Heart left ventricle (tissue), 16 donors: Measurements from ENCODE around the gene AGT. TPM values are rescaled to one million over a fixed set of nuclear protein-coding genes. Genes with fewer than 3 reads are reported as not detected.

Experiments used
- ATAC-seq, 4 donors: fragments of 200-7000 bp; cut with Tn5 transposase; one replicate each; pipeline ENCODE4 v1.9.1; 2020 to 2022; ENCODE audit warnings: moderate library complexity in 4 of 4, mild to moderate bottlenecking in 3 of 4, moderate number of reproducible peaks in 1 of 4
- DNase-seq, 5 donors: peaks; one replicate each; pipeline ENCODE4 v3.0.0-alpha.2; 2020
- H3K27ac ChIP-seq, 12 donors: fragments of 200-600 bp; sonication (generic) in 4 of 12; one replicate each; pipeline versions ENCODE4 v1.5.0 to v1.8.0; 2016 to 2022; ENCODE audit warnings: mild to moderate bottlenecking in 2 of 12
- H3K27me3 ChIP-seq, 9 donors: fragments of 200-600 bp; sonication (generic) in 2 of 9; one replicate each; pipeline versions ENCODE4 v1.5.1 to v1.8.0; 2016 to 2022; ENCODE audit warnings: mild to moderate bottlenecking in 3 of 9
- H3K36me3 ChIP-seq, 9 donors: fragments of 200-600 bp; sonication (generic) in 2 of 9; one replicate each; pipeline versions ENCODE4 v1.5.0 to v1.8.0; 2018 to 2022; ENCODE audit warnings: mild to moderate bottlenecking in 2 of 9
- H3K4me1 ChIP-seq, 12 donors: fragments of 200-600 bp; sonication (generic) in 4 of 12; one replicate each; pipeline versions ENCODE4 v1.5.0 to v1.8.0; 2016 to 2022; ENCODE audit warnings: mild to moderate bottlenecking in 3 of 12
- H3K4me3 ChIP-seq, 12 donors: fragments of 200-600 bp; sonication (generic) in 4 of 12; one replicate each; pipeline versions ENCODE4 v1.5.0 to v1.8.0; 2017 to 2022; ENCODE audit warnings: mild to moderate bottlenecking in 9 of 12, moderate library complexity in 4 of 12
- H3K9me3 ChIP-seq, 12 donors: fragments of 200-600 bp; sonication (generic) in 4 of 12; one replicate each; pipeline versions ENCODE4 v1.5.0 to v1.8.0; 2016 to 2022; ENCODE audit warnings: mild to moderate bottlenecking in 1 of 12
- POLR2A ChIP-seq, 2 donors: fragments of 450-650 bp; IDR thresholded peaks; one replicate each; pipeline ENCODE4 v1.6.1; 2017; ENCODE audit warnings: antibody characterized with exemption in 2 of 2, mild to moderate bottlenecking in 2 of 2, moderate library complexity in 2 of 2
- WGBS, 4 donors: extraction: QIAGEN DNeasy Blood & Tissue Kit in 2 of 4; methylation state at CpG; one replicate each; pipeline versions ENCODE4 v1.1.5 to v1.1.7; 2013 to 2018; 5-methylcytosine and 5-hydroxymethylcytosine counted together
- intact Hi-C, 10 donors: fragments of 100-400 bp; cut with DNase I; formaldehyde crosslinking; loops; one replicate each; pipeline versions ENCODE4 v1.11.1 to v1.14.2; 2022
- polyA plus RNA-seq, 2 donors: library from polyadenylated mRNA; stranded (reverse); fragments of 200-250 nt; gene quantifications; one replicate each; pipeline ENCODE4 v1.2.3, GENCODE V29; 2013
- total RNA-seq, 9 donors: library from RNA; depleted of rRNA in 2 of 9; stranded (reverse); fragments of >200 nt in 2 of 9; fragmentation: NEBNext Ultra II Directional in 3 of 9; extraction: Animal tissue kit (Norgen Biotek cat#: 25700) in 3 of 9; gene quantifications; one replicate each; pipeline versions ENCODE4 v1.1.0 to v1.2.4, GENCODE V29; 2016 to 2023
- TF ChIP-seq, protein P1 (sequence below), 12 donors: fragments of 200-600 bp; sonication (generic) in 4 of 12; IDR thresholded peaks; one replicate each; pipeline versions ENCODE4 v1.5.0 to v1.8.0; 2018 to 2022; ENCODE audit warnings: antibody characterized with exemption in 12 of 12, mild to moderate bottlenecking in 5 of 12
- donor health status: ischemic (EF 13 %, LVEDD 7.1; RV severe dilation, severe dysfunction).
- donor health status: healthy with polysubstance abuse.
- donor health status: DM: no; HTN: yes; CAD: no.
- donor health status: DM: no; HTN: no; CAD: no.
- donor health status: ischemic (EF 25% LVEDD 6.9; RV normal size, moderate dysfunction).
- donor health status: ischemic (EF 25% LVEDD 5.7; RV mildly dilated, moderate dysfunction).
- donor health status: healthy.
- donor health status: DM: yes; HTN: yes; CAD: no.
- donor health status: ischemic (EF 35%, LVEDD 5.7; RV mildly dilated, moderate dysfunction).
- donor health status: nonischemic (EF 11% LVEDD 7.7; RV severe dilation, severe dysfunction).
- donor health status: DM: yes; HTN: yes; CAD: no.
- donor health status: PGD.
- donor health status: ischemic (EF 29% LVEDD 5.4; RV normal size, mild dysfunction).
- donor health status: nonischemic (EF 23%, LVEDD 6.1; RV moderate dilation, normal function).

The AGT gene
- total and polyA plus RNA-seq, 11 donors = 37.1 to 182 (median 69.8) TPM

DNA sequence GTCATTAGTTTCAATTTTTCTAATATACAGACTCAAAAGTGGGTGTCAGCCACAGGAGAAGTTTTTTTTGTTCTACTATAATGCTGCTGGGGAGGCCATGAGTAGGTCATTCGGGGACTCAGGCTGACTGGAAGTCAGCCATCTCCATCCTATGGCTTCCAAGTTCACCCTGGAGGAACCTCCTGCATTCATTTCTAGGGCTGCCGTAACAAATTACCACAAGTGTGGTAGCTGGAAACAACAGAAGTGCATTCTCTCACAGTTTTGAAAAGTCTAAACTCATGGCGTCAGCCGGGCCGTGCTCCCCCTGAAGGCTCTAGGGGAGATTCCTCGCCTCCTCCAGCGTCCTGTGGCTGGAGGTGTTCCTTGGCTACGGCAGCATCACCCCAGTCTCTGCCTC is 17.7 kb downstream of the AGT start:
- peak in 1 of 4 donors; percentile 8 for ATAC-seq

GRCh38 chr1:230694991-230695390 is 18.9 kb downstream of the AGT start:
- WGBS, 4 donors = 33 to 52% (median 48%) methylated on average over 3 to 4 of the region's 4 CpGs
- intact Hi-C loops = no loop called here
- TF ChIP-seq POLR2A (IDR thresholded peaks at IDR 0.05) = no peak
- Histone ChIP-seq H3K36me3 (peaks cover 1 to 47% (median 42%) of the 10 kb centered on the region in 9 donors), H3K27ac (no peak overlapping the region), H3K27me3 (no peaks in the 10 kb centered on the region), H3K9me3 (no peaks in the 10 kb centered on the region), H3K4me1 (peaks cover 0 to 15% (median 0%) of the 10 kb centered on the region in 12 donors), H3K4me3 (no peak overlapping the region)
- ATAC-seq = peak in 1 of 4 donors; percentile 12
- DNase-seq = no peak

More for the DNA sequence above, 17.7 kb downstream of the AGT start:
- H3K9me3 ChIP-seq = no peaks in the 10 kb centered on the region
- peaks cover 0 to 35% (median 30%) of the 10 kb centered on the region in 9 donors for H3K36me3 ChIP-seq
- intact Hi-C loops = no loop called here
- no peaks in the 10 kb centered on the region for H3K27me3 ChIP-seq
- no peak for TF ChIP-seq POLR2A (IDR thresholded peaks at IDR 0.05)
- TF ChIP-seq, protein P1, sequence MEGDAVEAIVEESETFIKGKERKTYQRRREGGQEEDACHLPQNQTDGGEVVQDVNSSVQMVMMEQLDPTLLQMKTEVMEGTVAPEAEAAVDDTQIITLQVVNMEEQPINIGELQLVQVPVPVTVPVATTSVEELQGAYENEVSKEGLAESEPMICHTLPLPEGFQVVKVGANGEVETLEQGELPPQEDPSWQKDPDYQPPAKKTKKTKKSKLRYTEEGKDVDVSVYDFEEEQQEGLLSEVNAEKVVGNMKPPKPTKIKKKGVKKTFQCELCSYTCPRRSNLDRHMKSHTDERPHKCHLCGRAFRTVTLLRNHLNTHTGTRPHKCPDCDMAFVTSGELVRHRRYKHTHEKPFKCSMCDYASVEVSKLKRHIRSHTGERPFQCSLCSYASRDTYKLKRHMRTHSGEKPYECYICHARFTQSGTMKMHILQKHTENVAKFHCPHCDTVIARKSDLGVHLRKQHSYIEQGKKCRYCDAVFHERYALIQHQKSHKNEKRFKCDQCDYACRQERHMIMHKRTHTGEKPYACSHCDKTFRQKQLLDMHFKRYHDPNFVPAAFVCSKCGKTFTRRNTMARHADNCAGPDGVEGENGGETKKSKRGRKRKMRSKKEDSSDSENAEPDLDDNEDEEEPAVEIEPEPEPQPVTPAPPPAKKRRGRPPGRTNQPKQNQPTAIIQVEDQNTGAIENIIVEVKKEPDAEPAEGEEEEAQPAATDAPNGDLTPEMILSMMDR (IDR thresholded peaks at IDR 0.05) = no peak
- WGBS, 4 donors = 75 to 84% (median 80%) methylated on average over 8 of the region's 8 CpGs
- H3K4me1 ChIP-seq = peaks cover 0 to 15% (median 0%) of the 10 kb centered on the region in 12 donors
- no peak for DNase-seq
- no peak overlapping the region for H3K4me3 ChIP-seq
- H3K27ac ChIP-seq = no peak overlapping the region

DNA sequence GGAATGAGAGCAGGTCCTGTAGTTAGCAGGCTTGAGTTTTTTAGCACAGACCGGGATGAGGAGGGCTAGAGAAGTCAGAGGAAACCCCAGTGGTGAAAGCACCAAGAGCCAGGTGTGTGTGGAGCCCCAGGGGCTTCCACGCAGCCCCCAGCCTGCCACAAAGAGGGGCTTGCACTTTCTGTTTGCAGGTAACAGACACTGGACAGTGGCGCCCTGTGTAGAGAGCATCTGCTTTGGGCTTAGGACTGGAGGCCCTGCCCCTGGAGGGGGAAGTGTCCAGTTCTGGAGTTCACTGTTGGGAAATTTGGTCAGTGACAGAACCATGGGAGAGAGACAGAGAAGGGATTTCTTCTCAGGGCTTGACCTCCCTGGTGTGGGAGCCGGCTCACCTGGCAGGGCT is 19.5 kb downstream of the AGT start:
- WGBS, 4 donors = 89 to 96% (median 92%) methylated on average over 4 of the region's 4 CpGs
- no peak for DNase-seq
- Histone ChIP-seq H3K36me3 (peaks cover 3 to 52% (median 47%) of the 10 kb centered on the region in 9 donors), H3K9me3 (no peaks in the 10 kb centered on the region), H3K27ac (no peak overlapping the region), H3K4me3 (no peak overlapping the region), H3K27me3 (no peaks in the 10 kb centered on the region), H3K4me1 (peaks cover 0 to 15% (median 0%) of the 10 kb centered on the region in 12 donors)
- peak in 2 of 4 donors; percentile 9 to 12 for ATAC-seq
- intact Hi-C loops = no loop called here
- TF ChIP-seq, protein P1 (IDR thresholded peaks at IDR 0.05) = no peak
- no peak for TF ChIP-seq POLR2A (IDR thresholded peaks at IDR 0.05)

- ATAC-seq (peak in 1 of 4 donors; percentile 16), DNase-seq (no peak)
- Histone ChIP-seq H3K36me3 (peaks cover 3 to 59% (median 54%) of the 10 kb centered on the region in 9 donors), H3K27me3 (no peaks in the 10 kb centered on the region), H3K9me3 (no peaks in the 10 kb centered on the region), H3K27ac (no peak overlapping the region), H3K4me1 (peaks cover 0 to 15% (median 0%) of the 10 kb centered on the region in 12 donors), H3K4me3 (no peak overlapping the region)
- TF ChIP-seq POLR2A (IDR thresholded peaks at IDR 0.05) = no peak
- WGBS, 4 donors = 75 to 78% (median 77%) methylated on average over 8 of the region's 8 CpGs
- intact Hi-C loops = no loop called here
Observed at GRCh38 chr1:230693777-230694176, 20.1 kb downstream of the AGT start.

GRCh38 chr1:230693221-230693620 is 20.7 kb downstream of the AGT start:
- ATAC-seq = no peak
- WGBS, 4 donors = 84 to 87% (median 86%) methylated on average over 6 of the region's 6 CpGs
- peaks cover 3 to 65% (median 60%) of the 10 kb centered on the region in 9 donors for H3K36me3 ChIP-seq

More at GRCh38 chr1:230693221-230693620, 20.7 kb downstream of the AGT start:
- TF ChIP-seq POLR2A (IDR thresholded peaks at IDR 0.05) = no peak
- TF ChIP-seq, protein P1 (IDR thresholded peaks at IDR 0.05) = no peak
- no peak for DNase-seq
- Histone ChIP-seq H3K9me3 (no peaks in the 10 kb centered on the region), H3K27me3 (no peaks in the 10 kb centered on the region), H3K4me3 (no peak overlapping the region), H3K27ac (no peak overlapping the region), H3K4me1 (peaks cover 0 to 15% (median 0%) of the 10 kb centered on the region in 12 donors)
- intact Hi-C loops = no loop called here
